Lung (tissue), 12 donors: ENCODE data around the gene TMEM191C. TPM values are rescaled to one million over a fixed set of nuclear protein-coding genes. Genes with fewer than 3 reads are reported as not detected.
"Not testable (repeated sequence)": the region's sequence is repeated elsewhere in the genome, so short reads cannot be mapped to it uniquely, and the experiment has no call there.

Experiments
- ATAC-seq: fragments of 200-7000 bp; cut with Tn5 transposase; one replicate; pipeline ENCODE4 v1.9.1; 2020; ENCODE audit warnings: moderate number of reproducible peaks; ENCODE audit not compliant: insufficient read depth, low FRiP score
- DNase-seq, 3 donors: peaks; one replicate each; pipeline ENCODE4 v3.0.0-alpha.2; 2013 to 2017
- H3K27ac ChIP-seq, 2 donors: one replicate each; pipeline ENCODE4 v1.5.1; 2013; ENCODE audit warnings: mild to moderate bottlenecking in 2 of 2, moderate library complexity in 2 of 2, control low read depth in 1 of 2, inconsistent platforms in 1 of 2, low read depth in 1 of 2, low read length in 1 of 2
- H3K27me3 ChIP-seq, 3 donors: one replicate each; pipeline ENCODE4 v1.5.1; 2013; ENCODE audit warnings: low read length in 2 of 3; ENCODE audit not compliant: control insufficient read depth in 3 of 3, insufficient read depth in 3 of 3
- H3K36me3 ChIP-seq, 4 donors: one replicate each; pipeline ENCODE4 v1.5.1; 2013; ENCODE audit warnings: low read length in 4 of 4, mild to moderate bottlenecking in 1 of 4, moderate library complexity in 1 of 4; ENCODE audit not compliant: control insufficient read depth in 4 of 4, insufficient read depth in 4 of 4
- H3K4me1 ChIP-seq, 5 donors: one replicate each; pipeline ENCODE4 v1.5.1; 2013; ENCODE audit warnings: low read length in 5 of 5, mild to moderate bottlenecking in 2 of 5, moderate library complexity in 1 of 5; ENCODE audit not compliant: control insufficient read depth in 5 of 5, insufficient read depth in 5 of 5
- H3K4me3 ChIP-seq: one replicate; pipeline ENCODE4 v1.5.1; 2013; ENCODE audit warnings: mild to moderate bottlenecking, control low read depth, moderate library complexity
- H3K9ac ChIP-seq, 2 donors: one replicate each; pipeline ENCODE4 v1.5.1; 2013; ENCODE audit warnings: low read length in 2 of 2, control low read depth in 1 of 2; ENCODE audit not compliant: insufficient read depth in 1 of 2
- H3K9me3 ChIP-seq, 4 donors: one replicate each; pipeline ENCODE4 v1.5.1; 2013; ENCODE audit warnings: low read length in 3 of 4, mild to moderate bottlenecking in 1 of 4, moderate library complexity in 1 of 4; ENCODE audit not compliant: control insufficient read depth in 4 of 4, insufficient read depth in 3 of 4
- CTCF ChIP-seq: IDR thresholded peaks from 2 replicates; pipeline ENCODE4 v1.5.1; 2012; ENCODE audit warnings: mild to moderate bottlenecking; ENCODE audit errors: control extremely low read depth, extremely low read depth
- WGBS, 2 donors: extraction: QIAGEN DNeasy Blood & Tissue Kit; methylation state at CpG; one replicate each; pipeline ENCODE4 v1.1.7; 2013; 5-methylcytosine and 5-hydroxymethylcytosine counted together
- polyA plus RNA-seq, 2 donors: library from polyadenylated mRNA; stranded (reverse); fragments of 200-250 nt; gene quantifications; one replicate each; pipeline ENCODE4 v1.2.1, GENCODE V29; 2013
- total RNA-seq, 2 donors: library from RNA; depleted of rRNA in 1 of 2; stranded (reverse); fragments of >200 nt in 1 of 2; gene quantifications; one replicate each; pipeline ENCODE4 v1.2.1, GENCODE V29; 2014 to 2021
- donor health status: control.
- donor health status: control.
- donor health status: Bipolar disorder and iron deficiency.
- donor health status: healthy.
- donor health status: DM: yes; HTN: yes; CAD: no.

Gene TMEM191C
- total and polyA plus RNA-seq, 4 donors: 0.31 to 4.7 (median 2.0) TPM

GRCh38 chr22:21455334-21456089 lies 11.7 kb upstream of the TMEM191C start:
- H3K36me3 ChIP-seq: no peaks in the 10 kb centered on the region
- no peaks in the 10 kb centered on the region for H3K27me3 ChIP-seq
- no peak for TF ChIP-seq CTCF
- H3K4me3 ChIP-seq: no peak overlapping the region
- ATAC-seq (no peak), DNase-seq (peak in 1 of 3 donors; percentile 11)
- no peaks in the 10 kb centered on the region for H3K9me3 ChIP-seq
- peaks cover 0 to 6% (median 0%) of the 10 kb centered on the region in 5 donors for H3K4me1 ChIP-seq
- 90 to 92% methylated on average over 19 of the region's 19 CpGs for WGBS, 2 donors
- H3K9ac ChIP-seq: no peak overlapping the region
- no peak overlapping the region for H3K27ac ChIP-seq

GRCh38 chr22:21457023-21457787 lies 10.0 kb upstream of the TMEM191C start:
- ATAC-seq (no peak), DNase-seq (peak in 1 of 3 donors; percentile 7)
- peak overlapping the region in 1 of 2 donors; percentile 8 for H3K27ac ChIP-seq
- no peaks in the 10 kb centered on the region for H3K36me3 ChIP-seq
- H3K9me3 ChIP-seq: no peaks in the 10 kb centered on the region
- H3K27me3 ChIP-seq: no peaks in the 10 kb centered on the region
- no peak overlapping the region for H3K9ac ChIP-seq
- H3K4me1 ChIP-seq: no peaks in the 10 kb centered on the region
- 77 to 89% methylated on average over 19 of the region's 19 CpGs for WGBS, 2 donors
- TF ChIP-seq CTCF: no peak
- H3K4me3 ChIP-seq: no peak overlapping the region

GRCh38 chr22:21462672-21463071 lies 4.5 kb upstream of the TMEM191C start:
- DNase-seq: not testable (repeated sequence)

GRCh38 chr22:21468194-21469096 lies 1.3 kb downstream of the TMEM191C start:
- Histone ChIP-seq H3K4me3 (peak overlapping the region; percentile 21), H3K27ac (peak overlapping the region in 1 of 2 donors; percentile 47)
- not testable (repeated sequence) for H3K9ac ChIP-seq, H3K36me3 ChIP-seq, H3K27me3 ChIP-seq, H3K9me3 ChIP-seq, H3K4me1 ChIP-seq
- WGBS, 2 donors: 0% methylated on average over 7 to 11 of the region's 60 CpGs
- ATAC-seq: peak; percentile 95
- DNase-seq: peak; percentile 61 to 72 (median 67)

More at GRCh38 chr22:21462672-21463071, 4.5 kb upstream of the TMEM191C start:
- H3K9ac ChIP-seq, H3K4me3 ChIP-seq, H3K9me3 ChIP-seq, H3K4me1 ChIP-seq, H3K36me3 ChIP-seq, ATAC-seq, H3K27ac ChIP-seq, H3K27me3 ChIP-seq: not testable (repeated sequence)
- WGBS, 2 donors: 91 to 100% methylated on average over 1 of the region's 4 CpGs

- DNase-seq, H3K36me3 ChIP-seq, ATAC-seq, H3K27me3 ChIP-seq, H3K9me3 ChIP-seq, H3K4me3 ChIP-seq, H3K4me1 ChIP-seq, H3K27ac ChIP-seq, H3K9ac ChIP-seq: not testable (repeated sequence)
- 16 to 19% methylated on average over 13 to 49 of the region's 87 CpGs for WGBS, 2 donors
Measured at GRCh38 chr22:21469097-21469994, 2.2 kb downstream of the TMEM191C start.
